GM19193 (cell line): ENCODE measurements around the gene RIPK3.

Source experiments
- POLR2A ChIP-seq: IDR thresholded peaks from 4 replicates; pipeline ENCODE4 v1.6.1; 2011; ENCODE audit not compliant: insufficient read depth, insufficient read length; ENCODE audit errors: extremely low read depth

The RIPK3 gene

DNA sequence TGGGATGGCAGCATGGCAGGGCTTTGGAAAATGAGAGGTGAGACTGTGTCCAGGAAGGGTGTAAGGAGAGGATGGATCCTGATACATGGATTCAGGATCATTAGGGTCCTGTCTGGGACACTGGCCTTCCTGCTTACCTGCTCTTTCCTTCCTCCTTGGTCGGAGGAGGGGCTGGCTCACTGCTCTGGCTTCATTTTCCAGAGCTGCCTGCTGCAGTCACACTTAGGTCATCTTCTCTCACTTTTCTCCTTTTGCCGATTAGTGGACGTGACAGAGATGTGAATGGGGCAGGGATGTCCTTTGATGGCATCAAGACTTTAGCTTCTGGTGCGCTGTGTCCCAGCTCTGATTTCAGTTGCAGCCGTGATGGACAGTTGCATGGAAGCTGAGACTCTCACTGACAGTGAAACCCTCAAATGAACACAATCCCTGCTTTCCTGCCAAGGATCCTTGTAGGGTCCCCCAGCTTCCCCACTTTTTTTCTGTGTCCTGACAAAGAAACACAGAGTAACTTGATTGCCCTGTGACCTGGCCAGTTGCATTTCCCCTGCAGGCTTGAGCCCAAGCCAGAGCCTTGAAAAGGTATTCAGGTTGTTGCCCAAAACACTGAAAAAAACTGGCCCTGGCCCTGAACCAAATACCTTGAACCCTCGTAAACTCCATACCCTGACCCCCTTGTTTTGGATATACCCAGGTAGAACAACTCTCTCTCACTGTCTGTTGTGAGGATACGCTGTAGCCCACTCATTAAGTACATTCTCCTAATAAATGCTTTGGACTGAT lies 31.3 kb downstream of the RIPK3 start:
- no peak for TF ChIP-seq POLR2A

DNA sequence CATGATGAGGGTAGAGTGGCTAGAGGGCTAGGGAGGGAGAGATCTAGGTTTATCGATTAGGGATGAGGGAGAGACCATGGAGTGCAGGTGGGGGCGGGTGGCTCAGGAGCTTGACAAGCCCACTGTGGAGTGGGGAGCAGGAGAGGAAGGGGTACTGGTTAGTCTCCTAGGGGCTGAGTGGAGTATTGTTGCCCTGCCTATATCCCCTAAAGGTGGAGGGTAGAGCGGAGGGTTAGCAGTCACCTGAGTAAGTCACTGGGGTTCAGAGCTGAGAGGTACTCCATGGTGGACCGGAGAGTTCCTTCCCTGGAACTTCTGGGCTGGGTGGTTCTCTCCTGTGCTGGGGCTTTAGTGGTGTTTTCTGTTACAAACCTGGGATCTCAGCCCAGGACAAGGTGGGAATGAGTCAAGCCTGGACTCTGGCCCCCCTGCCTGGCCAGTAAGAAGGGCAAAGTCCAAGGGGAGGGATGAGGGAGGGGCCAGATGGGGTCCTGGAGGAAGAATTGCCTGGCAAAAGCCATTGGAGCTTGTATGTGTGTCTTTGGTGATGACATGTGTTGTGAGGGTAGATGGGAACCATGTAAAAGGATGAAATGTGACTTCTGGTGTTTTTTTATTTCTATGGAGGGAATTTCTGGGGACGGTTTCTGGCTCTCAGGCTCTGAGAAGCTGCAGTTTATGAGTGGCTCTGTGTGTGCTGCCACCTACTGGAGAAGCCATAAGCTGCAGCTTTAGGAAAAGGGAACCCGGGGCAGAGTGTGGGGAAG lies 32.0 kb downstream of the RIPK3 start, which contains the start of gene CIDEB:
Gene CIDEB (minus strand): TSS at position 403 of the 767 bp plus-strand sequence. CDS start 119 bp downstream, at position 284.
- TF ChIP-seq POLR2A, result no peak

GRCh38 chr14:24307156-24307574 lies 32.6 kb downstream of the RIPK3 start:
- TF ChIP-seq POLR2A, result no peak

DNA sequence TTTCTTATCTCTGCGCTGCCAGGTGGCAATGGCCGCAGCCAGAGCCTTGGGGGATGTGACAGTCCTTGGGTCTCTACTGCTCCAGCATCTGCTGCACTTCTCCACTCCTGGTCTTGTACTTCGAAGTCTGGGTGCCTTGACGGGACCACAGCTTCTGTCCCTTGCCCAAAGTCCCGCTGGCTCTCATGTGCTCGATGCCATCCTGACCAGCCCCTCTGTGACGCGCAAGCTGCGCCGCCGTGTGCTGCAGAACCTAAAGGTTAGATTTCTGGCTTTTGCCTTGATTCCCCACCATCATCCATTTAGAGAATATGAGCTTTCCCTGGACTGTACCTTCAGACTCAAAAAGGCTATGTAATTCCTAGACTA lies 35.8 kb downstream of the RIPK3 start:
- no peak for TF ChIP-seq POLR2A

DNA sequence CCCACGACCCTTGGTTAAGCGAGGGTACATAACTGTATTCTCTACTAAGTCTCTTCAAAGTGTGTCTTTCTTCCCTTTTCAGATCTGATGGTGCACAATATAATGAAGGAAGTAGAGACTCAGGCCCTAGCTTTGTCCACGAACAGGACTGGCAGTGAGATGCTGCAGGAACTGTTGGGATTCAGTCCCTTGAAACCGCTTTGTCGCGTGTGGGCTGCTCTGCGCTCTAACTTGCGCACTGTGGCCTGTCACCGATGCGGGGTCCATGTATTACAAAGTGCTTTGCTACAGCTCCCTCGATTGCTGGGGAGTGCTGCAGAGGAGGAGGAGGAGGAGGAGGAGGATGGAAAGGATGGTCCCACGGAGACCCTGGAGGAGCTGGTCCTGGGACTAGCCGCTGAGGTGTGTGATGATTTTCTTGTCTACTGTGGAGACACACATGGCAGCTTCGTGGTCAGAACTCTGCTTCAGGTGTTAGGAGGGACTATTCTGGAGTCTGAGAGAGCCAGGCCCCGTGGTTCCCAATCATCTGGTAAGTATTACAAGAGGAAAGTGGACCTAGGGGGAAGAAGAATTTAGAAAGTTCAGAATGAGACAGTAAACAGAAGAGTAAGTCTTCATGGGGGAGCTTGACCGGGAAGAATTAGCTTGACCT lies 39.3 kb downstream of the RIPK3 start:
- no peak for TF ChIP-seq POLR2A

DNA sequence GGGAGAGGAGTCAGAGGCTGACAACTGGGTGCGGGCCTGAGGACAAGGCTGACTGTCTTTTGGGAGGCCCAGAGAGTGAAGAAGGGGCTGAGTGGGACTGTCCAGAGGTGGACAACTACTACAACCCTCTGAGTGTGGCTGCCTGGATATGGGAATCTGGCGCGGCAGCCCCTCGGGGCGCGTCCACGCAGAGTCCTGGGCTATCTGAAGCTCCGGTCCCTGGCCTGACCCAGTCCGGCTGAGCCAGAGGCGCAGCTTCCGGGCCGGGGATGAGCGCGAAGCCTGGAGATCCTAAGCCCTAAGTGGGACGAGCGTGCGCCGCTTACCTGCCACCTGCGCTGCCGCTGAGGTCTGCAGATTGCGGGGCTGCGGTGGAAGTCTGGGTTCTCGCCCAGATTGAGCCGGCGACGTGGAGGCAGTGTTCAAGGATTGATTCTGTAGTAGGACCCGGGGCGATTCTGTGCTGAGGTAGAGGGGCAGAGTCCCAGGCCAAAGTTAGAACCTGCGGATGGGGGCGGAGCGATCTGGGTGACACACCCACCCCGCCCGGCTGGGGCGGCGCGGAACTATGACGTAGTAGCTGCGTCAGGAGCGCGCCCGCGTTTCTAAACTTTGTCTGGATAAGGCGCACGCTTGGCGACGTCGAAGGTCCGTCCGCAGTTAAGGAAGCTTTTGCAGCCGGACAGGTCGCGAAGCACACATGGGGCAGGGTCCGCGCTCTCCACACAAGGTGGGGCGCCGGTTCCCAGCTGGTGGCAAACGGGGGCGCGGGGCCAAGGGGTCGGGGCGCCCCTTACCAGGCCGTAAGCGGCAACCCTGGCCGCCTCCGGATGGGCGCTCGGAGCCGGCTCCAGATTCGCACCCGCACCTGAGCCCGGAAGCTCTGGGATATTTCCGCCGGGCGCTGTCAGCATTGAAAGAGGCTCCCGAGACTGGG lies 40.3 kb downstream of the RIPK3 start, which contains the start of the genes DHRS1 and NOP9:
Gene DHRS1 (minus strand): TSS at position 526 of the 937 bp plus-strand sequence. CDS start 674 bp downstream, outside the sequence.
Gene NOP9 (plus strand): TSS at position 596 of the 937 bp plus-strand sequence. CDS start 105 bp downstream, at position 701.
- peak; percentile 74 for TF ChIP-seq POLR2A

- no peak for TF ChIP-seq POLR2A
These were observed 40.9 kb downstream of the RIPK3 start for GRCh38 chr14:24298892-24299254.

GRCh38 chr14:24297190-24297964 lies 42.4 kb downstream of the RIPK3 start:
- no peak for TF ChIP-seq POLR2A

DNA sequence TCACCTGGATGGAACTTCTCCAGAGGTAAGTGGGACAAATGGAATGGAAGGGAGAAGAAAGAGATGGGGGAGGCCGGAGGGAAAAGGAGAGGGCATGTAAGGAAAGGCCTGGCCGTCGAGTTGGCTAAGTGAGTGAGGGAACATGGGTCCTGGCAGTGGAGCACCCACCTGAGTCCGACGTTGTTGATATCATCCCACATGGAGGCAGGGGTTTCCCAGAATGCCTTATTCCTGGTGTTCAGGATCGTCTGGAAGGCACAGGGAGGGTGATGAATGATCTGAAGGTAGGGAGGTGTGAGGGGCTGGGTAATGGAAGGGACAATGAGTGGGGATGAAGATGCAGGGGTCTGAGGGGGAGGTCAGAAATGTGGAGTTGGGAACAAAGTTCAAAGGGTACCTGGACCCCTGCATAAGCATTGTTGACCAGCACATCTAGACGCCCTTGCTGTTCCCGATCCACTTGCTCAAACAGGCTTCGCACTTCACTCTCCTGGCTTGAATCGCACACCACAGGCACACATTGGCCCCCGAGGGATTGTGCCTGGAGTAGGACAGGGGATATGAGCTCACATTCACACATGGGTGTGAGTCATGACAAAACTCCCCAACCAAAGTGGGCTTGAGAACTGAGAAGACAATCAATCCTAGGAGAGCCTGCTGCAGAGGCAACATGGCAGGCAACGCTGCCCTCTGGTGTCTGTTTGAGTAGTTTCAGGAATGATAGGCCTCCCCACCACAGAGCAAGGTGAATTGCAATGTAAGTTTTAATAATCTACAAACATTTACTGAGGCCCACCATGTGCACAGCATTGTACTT lies 43.2 kb downstream of the RIPK3 start:
- TF ChIP-seq POLR2A, result no peak

GRCh38 chr14:24293525-24293924 lies 46.3 kb downstream of the RIPK3 start:
- no peak for TF ChIP-seq POLR2A

GRCh38 chr14:24292118-24292807 lies 47.5 kb downstream of the RIPK3 start:
- TF ChIP-seq POLR2A, result no peak
